Neural cell (in vitro differentiated cells): Measurements from ENCODE around the gene QSOX2. TPM values are rescaled to one million over a fixed set of nuclear protein-coding genes. Genes with fewer than 3 reads are reported as not detected.

Source experiments
- H2AFZ ChIP-seq: fragments of 200-600, 300-800 bp; sonication (generic), shearing (Covaris generic); 2 replicates; pipeline ENCODE4 v1.6.0; 2014; ENCODE audit warnings: low read depth, mild to moderate bottlenecking, antibody characterized with exemption, low read length, moderate library complexity
- H3F3A ChIP-seq: fragments of 200-600 bp; shearing (Covaris generic); 2 replicates; pipeline ENCODE4 v1.6.1; 2016; ENCODE audit warnings: mild to moderate bottlenecking, moderate library complexity, mixed read lengths, antibody characterized with exemption, low read length; ENCODE audit not compliant: insufficient read depth, poor library complexity, severe bottlenecking
- H3K27ac ChIP-seq: fragments of 200-600, 300-800 bp; sonication (generic), shearing (Covaris generic); 2 replicates; pipeline ENCODE4 v1.5.1; 2014; ENCODE audit warnings: mild to moderate bottlenecking, low read length, moderate library complexity
- H3K27me3 ChIP-seq: fragments of 300-800, 200-600 bp; sonication (generic), shearing (Covaris generic); 2 replicates; pipeline ENCODE4 v1.6.0; 2014; ENCODE audit warnings: mild to moderate bottlenecking, low read depth, low read length, moderate library complexity; ENCODE audit not compliant: insufficient read depth
- H3K36me3 ChIP-seq: fragments of 300-800, 200-600 bp; sonication (generic), shearing (Covaris generic); 2 replicates; pipeline ENCODE4 v1.5.1; 2014; ENCODE audit warnings: mild to moderate bottlenecking, antibody characterized with exemption, low read length, moderate library complexity; ENCODE audit not compliant: insufficient read depth
- H3K4me2 ChIP-seq: fragments of 300-800, 200-600 bp; sonication (generic), shearing (Covaris generic); 2 replicates; pipeline ENCODE4 v1.6.0; 2014; ENCODE audit warnings: mild to moderate bottlenecking, low read length
- H3K4me3 ChIP-seq: fragments of 300-800, 200-600 bp; sonication (generic), shearing (Covaris generic); 2 replicates; pipeline ENCODE4 v1.5.1; 2014; ENCODE audit warnings: mild to moderate bottlenecking, low read length, moderate library complexity
- H3K79me2 ChIP-seq: fragments of 200-600 bp; shearing (Covaris generic); replicated peaks from 2 replicates; pipeline ENCODE4 v1.6.0; 2014; ENCODE audit warnings: mild to moderate bottlenecking, low read length, moderate library complexity; ENCODE audit not compliant: insufficient read depth
- H3K9ac ChIP-seq: fragments of 300-800, 200-600 bp; sonication (generic), shearing (Covaris generic); 2 replicates; pipeline ENCODE4 v1.6.1; 2016; ENCODE audit warnings: mild to moderate bottlenecking, low read length, mixed read lengths
- H3K9me2 ChIP-seq: fragments of 200-600 bp; shearing (Covaris generic); 2 replicates; pipeline ENCODE4 v1.6.1; 2016; ENCODE audit warnings: mild to moderate bottlenecking, low read length, mixed read lengths; ENCODE audit not compliant: insufficient read depth
- H3K9me3 ChIP-seq: fragments of 200-600, 300-800 bp; sonication (generic), shearing (Covaris generic); 2 replicates; pipeline ENCODE4 v1.6.1; 2016; ENCODE audit warnings: mild to moderate bottlenecking, mixed run types, low read length, moderate library complexity, mixed read lengths
- H4K20me1 ChIP-seq: fragments of 200-600 bp; shearing (Covaris generic); 2 replicates; pipeline ENCODE4 v1.6.1; 2016; ENCODE audit warnings: mild to moderate bottlenecking, mixed run types; ENCODE audit not compliant: insufficient read depth
- CTCF ChIP-seq: fragments of 450-650 bp; IDR thresholded peaks from 2 replicates; pipeline ENCODE4 v1.5.1; 2014; ENCODE audit warnings: antibody characterized with exemption, mild to moderate bottlenecking, moderate library complexity; ENCODE audit not compliant: poor library complexity, severe bottlenecking
- EP300 ChIP-seq: fragments of 450-650 bp; conservative IDR thresholded peaks from 2 replicates; pipeline ENCODE4 v1.6.1; 2014; ENCODE audit warnings: antibody characterized with exemption, mild to moderate bottlenecking, moderate library complexity; ENCODE audit not compliant: poor library complexity, severe bottlenecking
- EZH2 ChIP-seq: fragments of 200-600, 300-800 bp; shearing (Covaris generic), sonication (generic); IDR thresholded peaks from 2 replicates; pipeline ENCODE4 v1.6.1; 2014; ENCODE audit warnings: antibody characterized with exemption, low read length, borderline replicate concordance, mild to moderate bottlenecking; ENCODE audit not compliant: insufficient read depth, poor library complexity, severe bottlenecking
- POLR2AphosphoS5 ChIP-seq: IDR thresholded peaks from 2 replicates; pipeline ENCODE4 v1.6.1; 2012
- RAD21 ChIP-seq: fragments of 450-650 bp; conservative IDR thresholded peaks from 2 replicates; pipeline ENCODE4 v1.6.1; 2014; ENCODE audit warnings: antibody characterized with exemption, mild to moderate bottlenecking, moderate library complexity
- REST ChIP-seq: IDR thresholded peaks from 2 replicates; pipeline ENCODE4 v1.6.1; 2012; ENCODE audit warnings: borderline replicate concordance
- SMC3 ChIP-seq: fragments of 450-650 bp; conservative IDR thresholded peaks from 2 replicates; pipeline ENCODE4 v1.6.1; 2014; ENCODE audit warnings: antibody characterized with exemption, mild to moderate bottlenecking, moderate library complexity; ENCODE audit not compliant: poor library complexity
- TAF1 ChIP-seq: IDR thresholded peaks from 2 replicates; pipeline ENCODE4 v1.6.1; 2012; ENCODE audit warnings: low read depth
- polyA plus RNA-seq: library from polyadenylated mRNA; depleted of rRNA; stranded (reverse); fragments of >200 nt; gene quantifications from 2 replicates; pipeline ENCODE4 v1.2.3, GENCODE V29; 2014

QSOX2 gene
- polyA plus RNA-seq, 1 donor from 2014 or later, result 20.7 TPM

- H3K4me2 ChIP-seq, result no peak overlapping the region
- no peak overlapping the region for H3K27ac ChIP-seq
- no peaks in the 10 kb centered on the region for H3K9me3 ChIP-seq
- no peak overlapping the region for H2AFZ ChIP-seq
- H4K20me1 ChIP-seq, result no peaks in the 10 kb centered on the region
- H3K79me2 ChIP-seq, result no peaks in the 10 kb centered on the region
- TF ChIP-seq RAD21, result no peak
- no peak for TF ChIP-seq EP300
- TF ChIP-seq TAF1, result no peak
- no peak for TF ChIP-seq EZH2
- no peak for TF ChIP-seq POLR2AphosphoS5
- no peak for TF ChIP-seq REST
- TF ChIP-seq SMC3, result no peak
- H3F3A ChIP-seq, result no peaks in the 10 kb centered on the region
- no peak overlapping the region for H3K4me3 ChIP-seq
- H3K9me2 ChIP-seq, result no peaks in the 10 kb centered on the region
- no peak overlapping the region for H3K9ac ChIP-seq
- H3K27me3 ChIP-seq, result no peaks in the 10 kb centered on the region
- H3K36me3 ChIP-seq, result no peaks in the 10 kb centered on the region
Observed at GRCh38 chr9:136260936-136261472, 15.4 kb upstream of the QSOX2 start.

- H3K9me2 ChIP-seq, result no peaks in the 10 kb centered on the region
Observed at GRCh38 chr9:136260521-136260920, 14.9 kb upstream of the QSOX2 start.

More at GRCh38 chr9:136260521-136260920, 14.9 kb upstream of the QSOX2 start:
- H2AFZ ChIP-seq, result no peak overlapping the region
- no peak overlapping the region for H3K27ac ChIP-seq
- TF ChIP-seq CTCF (no peak), TAF1 (no peak), EP300 (no peak)
- H3K9me3 ChIP-seq, result no peaks in the 10 kb centered on the region
- no peaks in the 10 kb centered on the region for H4K20me1 ChIP-seq
- no peaks in the 10 kb centered on the region for H3K27me3 ChIP-seq
- H3K79me2 ChIP-seq, result no peaks in the 10 kb centered on the region
- no peaks in the 10 kb centered on the region for H3F3A ChIP-seq
- H3K4me3 ChIP-seq, result no peak overlapping the region
- no peaks in the 10 kb centered on the region for H3K36me3 ChIP-seq
- H3K4me2 ChIP-seq, result no peak overlapping the region
- H3K9ac ChIP-seq, result no peak overlapping the region
